Stomach (tissue), 19 donors: ENCODE results near the gene SLC4A2. TPM values are rescaled to one million over a fixed set of nuclear protein-coding genes. Genes with fewer than 3 reads are reported as not detected.

ENCODE experiments used
- DNase-seq, 2 donors: peaks; one replicate each; pipeline versions ENCODE4 v3.0.0 to v3.0.0-alpha.2; 2013 to 2019
- H3K27ac ChIP-seq, 5 donors: fragments of 200-600 bp in 4 of 5; sonication (generic) in 4 of 5; one replicate each; pipeline ENCODE4 v1.5.1; 2013 to 2019; ENCODE audit warnings: mild to moderate bottlenecking in 1 of 5, moderate library complexity in 1 of 5
- H3K27me3 ChIP-seq, 3 donors: fragments of 200-600 bp; sonication (generic); one replicate each; pipeline ENCODE4 v1.5.1; 2017 to 2019; ENCODE audit warnings: mixed run types in 1 of 3
- H3K36me3 ChIP-seq, 4 donors: fragments of 200-600 bp; sonication (generic); 1 replicate in 3 of 4; 2 replicates in 1 of 4; pipeline ENCODE4 v1.5.1; 2016 to 2019
- H3K4me1 ChIP-seq, 4 donors: fragments of 200-600 bp; sonication (generic); one replicate each; pipeline ENCODE4 v1.5.1; 2016 to 2019
- H3K4me3 ChIP-seq, 4 donors: fragments of 200-600 bp; sonication (generic) in 3 of 4; one replicate each; pipeline ENCODE4 v1.5.1; 2016 to 2019; ENCODE audit warnings: mild to moderate bottlenecking in 1 of 4
- H3K9me3 ChIP-seq, 4 donors: fragments of 200-600 bp; sonication (generic); one replicate each; pipeline ENCODE4 v1.5.1; 2016 to 2019
- EP300 ChIP-seq: sonication (generic); formaldehyde crosslinking; IDR thresholded peaks from one replicate; pipeline ENCODE4 v1.6.1; 2017; ENCODE audit warnings: antibody characterized with exemption
- POLR2A ChIP-seq, 4 donors: fragments of 450-650 bp; IDR thresholded peaks; one replicate each; pipeline ENCODE4 v1.6.1; 2016; ENCODE audit warnings: antibody characterized with exemption in 4 of 4, control low read depth in 2 of 4, mild to moderate bottlenecking in 1 of 4, moderate library complexity in 1 of 4
- POLR2AphosphoS5 ChIP-seq, 3 donors: sonication (generic); formaldehyde crosslinking; IDR thresholded peaks; one replicate each; pipeline ENCODE4 v1.6.1; 2016; ENCODE audit warnings: antibody characterized with exemption in 3 of 3
- WGBS, 5 donors: extraction: QIAGEN DNeasy Blood & Tissue Kit in 3 of 5; methylation state at CpG; one replicate each; pipeline versions ENCODE4 v1.1.5 to v1.1.7; 2013 to 2018; 5-methylcytosine and 5-hydroxymethylcytosine counted together
- intact Hi-C: fragments of 100-400 bp; cut with DNase I; formaldehyde crosslinking; loops from one replicate; pipeline ENCODE4 v1.15.1; 2023; ENCODE audit warnings: low total_unique reads
- long read RNA-seq, 10 donors: transcript quantifications; one replicate each; lab custom pipeline, GENCODE V29; 2026
- polyA plus RNA-seq, 3 donors: library from polyadenylated mRNA; stranded (reverse); fragments of 200-250 nt; gene quantifications; one replicate each; pipeline ENCODE4 v1.2.3, GENCODE V29; 2013
- total RNA-seq, 5 donors: library from RNA; depleted of rRNA; stranded (reverse); fragments of >200 nt; gene quantifications; one replicate each; pipeline versions ENCODE4 v1.1.0 to v1.2.3, GENCODE V29; 2014 to 2016
- TF ChIP-seq, protein P1 (sequence below), 7 experiments: fragments of 450-650 bp in 4 of 7; fragments of 200-600 bp in 3 of 7; sonication (generic) in 3 of 7; IDR thresholded peaks; one replicate each; pipeline ENCODE4 v1.5.1; 2016 to 2019; ENCODE audit warnings: antibody characterized with exemption in 7 of 7, control low read depth in 2 of 7, mild to moderate bottlenecking in 1 of 7
- donor health status: healthy with polysubstance abuse.
- donor health status: Bipolar disorder and iron deficiency.
- donor health status: healthy.

SLC4A2 gene
- 100 to 1,000 TPM in 4 of 5 donors, 10 to 100 TPM in 1; 65.9 to 296 (median 128) TPM for total RNA-seq
- 100 to 1,000 TPM; 121 to 157 (median 124) TPM for polyA plus RNA-seq
- long read RNA-seq, donor 1, partial matches to known transcripts: 0 of 1 reads
- long read RNA-seq, donor 1, other reads (novel, unspliced or antisense): 0 of 1 reads
- long read RNA-seq, donor 2, partial matches to known transcripts: 45 of 59 reads
- long read RNA-seq, donor 2, other reads (novel, unspliced or antisense): 12 of 59 reads
- long read RNA-seq, donor 3, full-length matches to known transcripts: 3 of 3 reads
- long read RNA-seq, donor 3, partial matches to known transcripts: 0 of 3 reads
- long read RNA-seq, donor 3, other reads (novel, unspliced or antisense): 0 of 3 reads
- long read RNA-seq, donor 4: 0 reads
- long read RNA-seq, donor 5, full-length matches to known transcripts: 4 of 11 reads
- long read RNA-seq, donor 5, partial matches to known transcripts: 7 of 11 reads
- long read RNA-seq, donor 5, other reads (novel, unspliced or antisense): 0 of 11 reads
- long read RNA-seq, donor 6, full-length matches to known transcripts: 20 of 305 reads
- long read RNA-seq, donor 6, partial matches to known transcripts: 162 of 305 reads
- long read RNA-seq, donor 6, other reads (novel, unspliced or antisense): 123 of 305 reads
- long read RNA-seq, donor 7, partial matches to known transcripts: 69 of 70 reads
- long read RNA-seq, donor 7, other reads (novel, unspliced or antisense): 0 of 70 reads
- long read RNA-seq, donor 8, full-length matches to known transcripts: 5 of 5 reads
- long read RNA-seq, donor 8, partial matches to known transcripts: 0 of 5 reads
- long read RNA-seq, donor 8, other reads (novel, unspliced or antisense): 0 of 5 reads
- long read RNA-seq, donor 9, transcript SLC4A2-208 (2 exons, 442 nt): major isoform, 7 of 8 reads
- long read RNA-seq, donor 9, partial matches to known transcripts: 0 of 8 reads
- long read RNA-seq, donor 9, other reads (novel, unspliced or antisense): 0 of 8 reads
- long read RNA-seq, donor 10, full-length matches to known transcripts: 1 of 1 reads
- long read RNA-seq, donor 10, partial matches to known transcripts: 0 of 1 reads
- long read RNA-seq, donor 10, other reads (novel, unspliced or antisense): 0 of 1 reads

DNA sequence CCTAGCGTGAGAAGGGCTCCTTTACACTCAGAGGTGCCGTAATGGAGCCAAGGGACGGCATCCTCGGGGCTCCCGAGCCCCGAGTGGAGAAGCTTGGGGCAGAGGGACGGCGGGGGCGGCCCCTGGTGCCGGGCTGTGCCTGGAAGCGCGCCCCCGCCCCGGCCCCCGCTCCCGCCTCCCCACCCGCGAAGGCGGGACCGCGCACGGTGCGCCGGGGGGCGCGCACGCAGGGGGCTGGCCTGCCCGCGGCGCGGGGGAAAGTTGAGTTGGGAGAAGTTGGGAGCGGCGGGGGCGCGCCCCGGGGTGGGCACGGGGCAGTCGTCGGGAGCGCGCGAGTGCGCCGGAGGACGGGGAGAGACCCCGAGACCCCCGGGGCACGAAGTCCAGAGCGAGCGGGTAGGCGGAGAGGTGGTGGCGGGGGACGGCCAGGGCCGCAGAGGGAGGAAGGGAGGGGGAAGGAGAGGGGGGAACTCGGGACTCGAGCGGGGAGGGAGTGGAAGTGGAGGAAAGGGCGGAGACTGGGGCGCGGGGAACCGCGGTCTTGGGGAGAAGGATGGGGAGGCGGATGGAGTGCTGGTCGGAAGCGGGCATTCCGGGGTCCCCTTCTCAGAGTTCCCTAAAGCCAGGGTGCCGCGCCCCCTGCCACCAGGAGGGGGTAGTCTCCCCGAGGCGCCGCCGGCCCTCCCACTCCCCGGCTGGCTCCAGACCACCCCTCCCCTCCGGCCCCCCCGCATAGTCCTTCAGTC is at the start of gene SLC4A2:
TSS of gene SLC4A2 (plus strand) at position 223 of the 746 bp plus-strand sequence. CDS start 2,399 bp downstream, outside the sequence.
- peak within 1 kb of the TSS; percentile 91 to 97 (median 96) for H3K27ac ChIP-seq
- H3K4me3 ChIP-seq: peak within 1 kb of the TSS; percentile 69 to 94 (median 82)
- TF ChIP-seq, protein P1, sequence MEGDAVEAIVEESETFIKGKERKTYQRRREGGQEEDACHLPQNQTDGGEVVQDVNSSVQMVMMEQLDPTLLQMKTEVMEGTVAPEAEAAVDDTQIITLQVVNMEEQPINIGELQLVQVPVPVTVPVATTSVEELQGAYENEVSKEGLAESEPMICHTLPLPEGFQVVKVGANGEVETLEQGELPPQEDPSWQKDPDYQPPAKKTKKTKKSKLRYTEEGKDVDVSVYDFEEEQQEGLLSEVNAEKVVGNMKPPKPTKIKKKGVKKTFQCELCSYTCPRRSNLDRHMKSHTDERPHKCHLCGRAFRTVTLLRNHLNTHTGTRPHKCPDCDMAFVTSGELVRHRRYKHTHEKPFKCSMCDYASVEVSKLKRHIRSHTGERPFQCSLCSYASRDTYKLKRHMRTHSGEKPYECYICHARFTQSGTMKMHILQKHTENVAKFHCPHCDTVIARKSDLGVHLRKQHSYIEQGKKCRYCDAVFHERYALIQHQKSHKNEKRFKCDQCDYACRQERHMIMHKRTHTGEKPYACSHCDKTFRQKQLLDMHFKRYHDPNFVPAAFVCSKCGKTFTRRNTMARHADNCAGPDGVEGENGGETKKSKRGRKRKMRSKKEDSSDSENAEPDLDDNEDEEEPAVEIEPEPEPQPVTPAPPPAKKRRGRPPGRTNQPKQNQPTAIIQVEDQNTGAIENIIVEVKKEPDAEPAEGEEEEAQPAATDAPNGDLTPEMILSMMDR (IDR thresholded peaks at IDR 0.05): peak in 4 of 7 experiments; percentile 24 to 59 (median 32)
- TF ChIP-seq POLR2AphosphoS5 (IDR thresholded peaks at IDR 0.05) (peak; percentile 27 to 49 (median 46)), POLR2A (IDR thresholded peaks at IDR 0.05) (peak in 1 of 4 donors; percentile 21), EP300 (no peak)
- WGBS, 5 donors: 1% methylated on average over 35 to 75 of the region's 75 CpGs
- H3K9me3 ChIP-seq: no peaks in the 10 kb centered on the region
- intact Hi-C loops: loop anchor here (10.0 kb wide), 1 partner anchor 55 kb away; no protein-coding TSS in a partner anchor
- peak; percentile 83 to 93 for DNase-seq
- no peaks in the 10 kb centered on the region for H3K27me3 ChIP-seq
- H3K4me1 ChIP-seq: peaks cover 55 to 69% (median 64%) of the 10 kb centered on the region in 4 donors
- H3K36me3 ChIP-seq: peaks cover 7 to 18% (median 9%) of the 10 kb centered on the region in 4 donors

DNA sequence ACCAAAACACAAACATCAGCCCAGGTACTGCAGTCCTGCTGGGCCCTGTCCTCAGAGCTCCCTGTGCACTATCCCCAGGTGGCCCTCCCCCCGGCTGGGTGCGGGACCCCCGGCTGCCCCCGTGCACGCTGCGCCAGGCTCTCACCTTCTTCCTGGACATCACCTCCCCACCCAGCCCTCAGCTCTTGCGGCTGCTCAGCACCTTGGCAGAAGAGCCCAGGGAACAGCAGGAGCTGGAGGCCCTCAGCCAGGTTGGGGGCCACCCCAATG is 49.4 kb upstream of the SLC4A2 start:
- no peaks in the 10 kb centered on the region for H3K9me3 ChIP-seq
- 27 to 45% (median 32%) methylated on average over 7 of the region's 7 CpGs for WGBS, 5 donors
- no peak overlapping the region for H3K4me3 ChIP-seq
- H3K27me3 ChIP-seq: peaks cover 0 to 73% (median 21%) of the 10 kb centered on the region in 3 donors
- no peak overlapping the region for H3K27ac ChIP-seq
- no peak for TF ChIP-seq EP300
- no peak for TF ChIP-seq POLR2A (IDR thresholded peaks at IDR 0.05)
- TF ChIP-seq, protein P1 (IDR thresholded peaks at IDR 0.05): no peak
- no peak for TF ChIP-seq POLR2AphosphoS5 (IDR thresholded peaks at IDR 0.05)
- intact Hi-C loops: no loop called here
- no peak for DNase-seq
- H3K4me1 ChIP-seq: peaks cover 14 to 64% (median 48%) of the 10 kb centered on the region in 4 donors
- H3K36me3 ChIP-seq: no peaks in the 10 kb centered on the region

DNA sequence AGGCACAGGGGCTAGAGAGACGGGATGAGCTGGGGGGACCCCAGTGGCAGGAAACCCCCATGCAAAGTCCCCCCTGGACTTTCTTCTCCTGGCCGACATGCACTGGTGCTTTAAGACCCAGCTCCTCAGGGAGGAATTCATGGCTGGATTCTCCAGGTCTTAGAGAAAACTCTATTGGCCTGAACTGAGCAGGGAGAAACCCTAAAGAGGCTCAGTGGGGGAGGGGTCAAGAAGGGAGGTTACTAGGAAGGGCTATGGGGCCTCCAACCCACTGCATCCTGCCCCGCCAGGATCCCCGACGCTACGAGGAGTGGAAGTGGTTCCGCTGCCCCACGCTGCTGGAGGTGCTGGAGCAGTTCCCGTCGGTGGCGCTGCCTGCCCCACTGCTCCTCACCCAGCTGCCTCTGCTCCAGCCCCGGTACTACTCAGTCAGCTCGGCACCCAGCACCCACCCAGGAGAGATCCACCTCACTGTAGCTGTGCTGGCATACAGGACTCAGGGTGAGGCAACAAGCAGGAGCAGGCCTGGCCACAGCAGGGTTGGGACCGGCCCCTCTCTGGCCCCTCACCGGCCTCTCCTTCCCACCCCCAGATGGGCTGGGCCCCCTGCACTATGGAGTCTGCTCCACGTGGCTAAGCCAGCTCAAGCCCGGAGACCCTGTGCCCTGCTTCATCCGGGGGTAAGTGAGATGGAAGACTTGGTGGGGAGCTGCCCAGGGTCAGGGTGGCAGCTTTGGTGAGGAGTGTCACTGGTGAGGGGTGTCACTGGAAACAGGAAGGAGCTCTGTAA is 48.9 kb upstream of the SLC4A2 start:
- DNase-seq: peak in 1 of 2 donors; percentile 83
- H3K9me3 ChIP-seq: no peaks in the 10 kb centered on the region
- WGBS, 5 donors: 28 to 40% (median 30%) methylated on average over 12 to 18 of the region's 18 CpGs
- H3K4me1 ChIP-seq: peaks cover 14 to 64% (median 48%) of the 10 kb centered on the region in 4 donors
- TF ChIP-seq POLR2A (IDR thresholded peaks at IDR 0.05): no peak
- no peak for TF ChIP-seq EP300
- TF ChIP-seq, protein P1 (IDR thresholded peaks at IDR 0.05): no peak
- TF ChIP-seq POLR2AphosphoS5 (IDR thresholded peaks at IDR 0.05): no peak
- H3K36me3 ChIP-seq: no peaks in the 10 kb centered on the region
- H3K27me3 ChIP-seq: peaks cover 0 to 79% (median 21%) of the 10 kb centered on the region in 3 donors
- H3K27ac ChIP-seq: peak overlapping the region in 1 of 5 donors; percentile 10
- intact Hi-C loops: no loop called here
- no peak overlapping the region for H3K4me3 ChIP-seq
